ENCODE measurements around the gene KLHL7. TPM values are rescaled to one million over a fixed set of nuclear protein-coding genes. Genes with fewer than 3 reads are reported as not detected.

The KLHL7 gene
- total RNA-seq, 1 experiment from 2014 or later: 33.8 TPM

DNA sequence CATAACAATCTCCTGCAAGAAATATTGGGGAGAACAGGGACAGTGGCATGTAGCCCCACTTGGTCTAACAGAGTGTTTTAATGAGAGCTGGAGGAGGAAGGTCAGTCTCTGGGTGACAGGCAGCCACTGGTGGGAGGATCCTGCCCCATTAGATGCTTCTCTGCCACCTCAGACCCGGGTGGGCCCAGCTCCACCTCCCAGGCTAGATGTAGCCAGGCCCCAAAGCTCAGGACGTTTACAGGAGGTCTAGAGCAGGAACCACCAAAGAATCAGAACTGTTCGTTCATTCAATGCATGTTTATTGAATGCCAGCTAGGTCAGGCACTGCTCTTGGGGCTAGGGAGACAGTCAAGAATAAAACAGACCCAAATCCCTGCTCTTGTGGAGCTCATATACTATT lies 112.6 kb downstream of the KLHL7 start:
- TF ChIP-seq, protein P1, sequence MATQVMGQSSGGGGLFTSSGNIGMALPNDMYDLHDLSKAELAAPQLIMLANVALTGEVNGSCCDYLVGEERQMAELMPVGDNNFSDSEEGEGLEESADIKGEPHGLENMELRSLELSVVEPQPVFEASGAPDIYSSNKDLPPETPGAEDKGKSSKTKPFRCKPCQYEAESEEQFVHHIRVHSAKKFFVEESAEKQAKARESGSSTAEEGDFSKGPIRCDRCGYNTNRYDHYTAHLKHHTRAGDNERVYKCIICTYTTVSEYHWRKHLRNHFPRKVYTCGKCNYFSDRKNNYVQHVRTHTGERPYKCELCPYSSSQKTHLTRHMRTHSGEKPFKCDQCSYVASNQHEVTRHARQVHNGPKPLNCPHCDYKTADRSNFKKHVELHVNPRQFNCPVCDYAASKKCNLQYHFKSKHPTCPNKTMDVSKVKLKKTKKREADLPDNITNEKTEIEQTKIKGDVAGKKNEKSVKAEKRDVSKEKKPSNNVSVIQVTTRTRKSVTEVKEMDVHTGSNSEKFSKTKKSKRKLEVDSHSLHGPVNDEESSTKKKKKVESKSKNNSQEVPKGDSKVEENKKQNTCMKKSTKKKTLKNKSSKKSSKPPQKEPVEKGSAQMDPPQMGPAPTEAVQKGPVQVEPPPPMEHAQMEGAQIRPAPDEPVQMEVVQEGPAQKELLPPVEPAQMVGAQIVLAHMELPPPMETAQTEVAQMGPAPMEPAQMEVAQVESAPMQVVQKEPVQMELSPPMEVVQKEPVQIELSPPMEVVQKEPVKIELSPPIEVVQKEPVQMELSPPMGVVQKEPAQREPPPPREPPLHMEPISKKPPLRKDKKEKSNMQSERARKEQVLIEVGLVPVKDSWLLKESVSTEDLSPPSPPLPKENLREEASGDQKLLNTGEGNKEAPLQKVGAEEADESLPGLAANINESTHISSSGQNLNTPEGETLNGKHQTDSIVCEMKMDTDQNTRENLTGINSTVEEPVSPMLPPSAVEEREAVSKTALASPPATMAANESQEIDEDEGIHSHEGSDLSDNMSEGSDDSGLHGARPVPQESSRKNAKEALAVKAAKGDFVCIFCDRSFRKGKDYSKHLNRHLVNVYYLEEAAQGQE (IDR thresholded peaks at IDR 0.05; ENCODE audit: insufficient read depth in 1 of 2, low read depth in 2 of 2, low read length in 1 of 2): no peak
- no peak for TF ChIP-seq SIN3A (IDR thresholded peaks at IDR 0.05; ENCODE audit: borderline replicate concordance, insufficient read depth, low read depth, low read length)
- TF ChIP-seq, protein P2, sequence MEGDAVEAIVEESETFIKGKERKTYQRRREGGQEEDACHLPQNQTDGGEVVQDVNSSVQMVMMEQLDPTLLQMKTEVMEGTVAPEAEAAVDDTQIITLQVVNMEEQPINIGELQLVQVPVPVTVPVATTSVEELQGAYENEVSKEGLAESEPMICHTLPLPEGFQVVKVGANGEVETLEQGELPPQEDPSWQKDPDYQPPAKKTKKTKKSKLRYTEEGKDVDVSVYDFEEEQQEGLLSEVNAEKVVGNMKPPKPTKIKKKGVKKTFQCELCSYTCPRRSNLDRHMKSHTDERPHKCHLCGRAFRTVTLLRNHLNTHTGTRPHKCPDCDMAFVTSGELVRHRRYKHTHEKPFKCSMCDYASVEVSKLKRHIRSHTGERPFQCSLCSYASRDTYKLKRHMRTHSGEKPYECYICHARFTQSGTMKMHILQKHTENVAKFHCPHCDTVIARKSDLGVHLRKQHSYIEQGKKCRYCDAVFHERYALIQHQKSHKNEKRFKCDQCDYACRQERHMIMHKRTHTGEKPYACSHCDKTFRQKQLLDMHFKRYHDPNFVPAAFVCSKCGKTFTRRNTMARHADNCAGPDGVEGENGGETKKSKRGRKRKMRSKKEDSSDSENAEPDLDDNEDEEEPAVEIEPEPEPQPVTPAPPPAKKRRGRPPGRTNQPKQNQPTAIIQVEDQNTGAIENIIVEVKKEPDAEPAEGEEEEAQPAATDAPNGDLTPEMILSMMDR (IDR thresholded peaks at IDR 0.05): no peak
- no peak for TF ChIP-seq TCF7L2 (IDR thresholded peaks at IDR 0.05; ENCODE audit: low read depth, low read length)
- TF ChIP-seq POLR2AphosphoS5 (IDR thresholded peaks at IDR 0.05; ENCODE audit: low read depth, low read length): no peak
- in situ Hi-C loops (cut with HindIII; ENCODE audit: low pct_unique_long_range_greater_than_20kb, low sequenced_read_pairs): no loop called here
- no TSS peak for BruUV-seq (replicated peaks)
- ATAC-seq: no peak
- ChIA-PET CTCF (interaction anchor here (0.6 kb wide), 1 partner anchor 425 kb away, joined by 3 read pairs; no protein-coding TSS in a partner anchor), POLR2A (no interaction called here)
- intact Hi-C loops (cut with micrococcal nuclease; ENCODE audit: unreplicated experiment): no loop called here
- Histone ChIP-seq H3K9me3 (ENCODE audit: control insufficient read depth, insufficient read depth, low read depth, low read length) (no peaks in the 10 kb centered on the region), H3K36me3 (ENCODE audit: control insufficient read depth, insufficient read depth, low read length) (no peaks in the 10 kb centered on the region), H3K27me3 (ENCODE audit: control insufficient read depth, insufficient read depth, low read length) (no peaks in the 10 kb centered on the region), H3K27ac (ENCODE audit: low read length) (no peak overlapping the region), H3K4me3 (ENCODE audit: low read depth in 2 of 2, low read length in 2 of 2) (no peak overlapping the region), H3K4me1 (ENCODE audit: control insufficient read depth, insufficient read depth, low read length) (no peaks in the 10 kb centered on the region)
- DNase-seq (ENCODE audit: low read depth, low spot score): no peak

DNA sequence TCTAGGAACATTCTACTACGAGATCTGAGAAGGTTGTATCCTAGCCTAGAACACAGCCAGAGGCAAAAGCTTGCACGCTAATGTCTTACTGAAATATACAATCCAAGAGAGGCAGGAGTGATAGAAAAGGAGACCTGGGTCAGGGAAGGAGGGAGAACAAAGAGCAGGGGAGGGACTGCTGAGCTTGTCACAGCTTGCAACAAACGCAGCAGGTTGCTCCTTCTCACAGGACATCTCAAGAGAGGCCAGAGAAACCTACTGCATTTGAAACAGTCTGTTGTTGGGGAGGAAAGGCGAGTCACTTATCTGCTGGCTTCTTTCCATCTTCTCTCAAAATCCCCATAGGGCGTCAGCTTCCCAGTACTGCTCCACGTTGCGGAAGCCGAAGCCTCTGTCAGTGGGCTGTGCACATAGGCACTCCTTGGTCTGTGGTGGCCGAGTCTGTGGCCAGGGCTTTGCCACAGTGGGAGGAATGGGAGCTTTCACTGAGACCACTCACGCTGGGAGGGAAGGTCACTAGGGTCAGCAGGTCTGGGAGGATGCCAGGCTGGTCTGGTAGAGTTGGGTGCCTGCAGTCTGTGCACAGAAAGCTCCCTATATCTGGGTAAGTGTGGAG lies 115.2 kb downstream of the KLHL7 start:
- Histone ChIP-seq H3K27ac (ENCODE audit: low read length) (no peak overlapping the region), H3K4me3 (ENCODE audit: low read depth in 2 of 2, low read length in 2 of 2) (no peak overlapping the region), H3K4me1 (ENCODE audit: control insufficient read depth, insufficient read depth, low read length) (no peaks in the 10 kb centered on the region), H3K27me3 (ENCODE audit: control insufficient read depth, insufficient read depth, low read length) (no peaks in the 10 kb centered on the region), H3K36me3 (ENCODE audit: control insufficient read depth, insufficient read depth, low read length) (no peaks in the 10 kb centered on the region), H3K9me3 (ENCODE audit: control insufficient read depth, insufficient read depth, low read depth, low read length) (no peaks in the 10 kb centered on the region)
- intact Hi-C loops (cut with micrococcal nuclease; ENCODE audit: unreplicated experiment) (no loop called here), in situ Hi-C loops (cut with HindIII; ENCODE audit: low pct_unique_long_range_greater_than_20kb, low sequenced_read_pairs) (no loop called here)
- POLR2A ChIA-PET: no interaction called here
- CTCF ChIA-PET: interaction anchor here (0.6 kb wide), 1 partner anchor 33 kb away, joined by 8 read pairs; no protein-coding TSS in a partner anchor
- no TSS peak for BruUV-seq (replicated peaks)
- TF ChIP-seq TCF7L2 (IDR thresholded peaks at IDR 0.05; ENCODE audit: low read depth, low read length): no peak
- TF ChIP-seq POLR2AphosphoS5 (IDR thresholded peaks at IDR 0.05; ENCODE audit: low read depth, low read length): no peak
- no peak for TF ChIP-seq SIN3A (IDR thresholded peaks at IDR 0.05; ENCODE audit: borderline replicate concordance, insufficient read depth, low read depth, low read length)
- TF ChIP-seq, protein P2 (IDR thresholded peaks at IDR 0.05): no peak
- TF ChIP-seq, protein P1 (IDR thresholded peaks at IDR 0.05; ENCODE audit: insufficient read depth in 1 of 2, low read depth in 2 of 2, low read length in 1 of 2): no peak
- DNase-seq (ENCODE audit: low read depth, low spot score): no peak
- ATAC-seq: no peak
